ENCODE results near the gene CCNJL.
A peak's percentile ranks its signal among the peaks of the same experiment; 100 is the strongest.

CCNJL gene

GRCh38 chr5:160317434-160317833 is 5.1 kb upstream of the CCNJL start:
- no peak overlapping the region for H4K91ac ChIP-seq (ENCODE audit: low read depth, low read length, poor library complexity)
- no peak overlapping the region for H3K9ac ChIP-seq (ENCODE audit: low read depth, low read length, poor library complexity)
- H3K9me3 ChIP-seq (replicated peaks in 1 of 2; ENCODE audit: control insufficient read depth in 2 of 2, insufficient read depth in 1 of 2, low read depth in 1 of 2, low read length in 2 of 2): no peaks in the 10 kb centered on the region
- no peak overlapping the region for H2BK5ac ChIP-seq (ENCODE audit: low read length)
- H3K23ac ChIP-seq (ENCODE audit: low read depth, low read length, poor library complexity): no peak overlapping the region
- no peaks in the 10 kb centered on the region for H3K79me1 ChIP-seq (ENCODE audit: low read depth, low read length)
- no peak overlapping the region for H3K4me3 ChIP-seq (ENCODE audit: low read length in 2 of 2)
- no peak overlapping the region for H3K4me2 ChIP-seq (ENCODE audit: insufficient read depth, low read length, poor library complexity, severe bottlenecking)
- no peak overlapping the region for H2AK5ac ChIP-seq (ENCODE audit: low read depth, low read length)
- H2BK12ac ChIP-seq (ENCODE audit: low read length): no peak overlapping the region
- no peak overlapping the region for H2AFZ ChIP-seq (ENCODE audit: low read length)
- H2BK120ac ChIP-seq (ENCODE audit: low read depth, low read length): no peak overlapping the region
- H2BK15ac ChIP-seq (ENCODE audit: low read length): no peak overlapping the region
- DNase-seq (ENCODE audit: low spot score): no peak
- H3K27me3 ChIP-seq (ENCODE audit: control insufficient read depth in 3 of 3, insufficient read depth in 3 of 3, low read depth in 1 of 3, low read length in 3 of 3): no peaks in the 10 kb centered on the region
- H3K4me1 ChIP-seq (ENCODE audit: control insufficient read depth in 2 of 2, insufficient read depth in 1 of 2, low read depth in 1 of 2, low read length in 2 of 2): peaks cover 5% of the 10 kb centered on the region in 2 donors
- no peak overlapping the region for H3K27ac ChIP-seq (replicated peaks; ENCODE audit: low read length)
- H3K4ac ChIP-seq (ENCODE audit: low read length): no peak overlapping the region
- H4K8ac ChIP-seq (ENCODE audit: low read depth, low read length): no peak overlapping the region
- no peaks in the 10 kb centered on the region for H3K36me3 ChIP-seq (replicated peaks in 1 of 2; ENCODE audit: control insufficient read depth in 2 of 2, insufficient read depth in 2 of 2, low read length in 2 of 2)
- no peak overlapping the region for H3K14ac ChIP-seq (ENCODE audit: low read length)
- no CpG with 5 or more reads among the region's 5 CpGs for WGBS, 2 donors (ENCODE audit: extremely low coverage in 2 of 2, insufficient read length in 2 of 2, insufficient replicate concordance in 1 of 2)
- H3K18ac ChIP-seq (ENCODE audit: low read length): no peak overlapping the region

- Histone ChIP-seq H3K9ac (ENCODE audit: low read depth, low read length, poor library complexity) (no peak overlapping the region), H3K36me3 (replicated peaks in 1 of 2; ENCODE audit: control insufficient read depth in 2 of 2, insufficient read depth in 2 of 2, low read length in 2 of 2) (no peaks in the 10 kb centered on the region), H2AFZ (ENCODE audit: low read length) (peak overlapping the region; percentile 70), H3K4me1 (ENCODE audit: control insufficient read depth in 2 of 2, insufficient read depth in 1 of 2, low read depth in 1 of 2, low read length in 2 of 2) (peaks cover 2 to 7% of the 10 kb centered on the region in 2 donors), H2BK12ac (ENCODE audit: low read length) (no peak overlapping the region), H2BK15ac (ENCODE audit: low read length) (no peak overlapping the region), H3K18ac (ENCODE audit: low read length) (no peak overlapping the region), H3K27ac (replicated peaks; ENCODE audit: low read length) (no peak overlapping the region), H3K27me3 (ENCODE audit: control insufficient read depth in 3 of 3, insufficient read depth in 3 of 3, low read depth in 1 of 3, low read length in 3 of 3) (no peaks in the 10 kb centered on the region), H2BK120ac (ENCODE audit: low read depth, low read length) (no peak overlapping the region), H3K4ac (ENCODE audit: low read length) (no peak overlapping the region), H2AK5ac (ENCODE audit: low read depth, low read length) (no peak overlapping the region), H3K23ac (ENCODE audit: low read depth, low read length, poor library complexity) (no peak overlapping the region), H3K79me1 (ENCODE audit: low read depth, low read length) (peaks cover 2% of the 10 kb centered on the region), H4K91ac (ENCODE audit: low read depth, low read length, poor library complexity) (no peak overlapping the region), H3K4me2 (ENCODE audit: insufficient read depth, low read length, poor library complexity, severe bottlenecking) (no peak overlapping the region), H4K8ac (ENCODE audit: low read depth, low read length) (no peak overlapping the region), H3K14ac (ENCODE audit: low read length) (no peak overlapping the region), H3K4me3 (ENCODE audit: low read length in 2 of 2) (no peak overlapping the region), H3K9me3 (replicated peaks in 1 of 2; ENCODE audit: control insufficient read depth in 2 of 2, insufficient read depth in 1 of 2, low read depth in 1 of 2, low read length in 2 of 2) (no peaks in the 10 kb centered on the region), H2BK5ac (ENCODE audit: low read length) (no peak overlapping the region)
- WGBS, 2 donors (ENCODE audit: extremely low coverage in 2 of 2, insufficient read length in 2 of 2, insufficient replicate concordance in 1 of 2): no CpG with 5 or more reads among the region's 1 CpG
- no peak for DNase-seq (ENCODE audit: low spot score)
These were observed 3.6 kb upstream of the CCNJL start for GRCh38 chr5:160315968-160316367.

- Histone ChIP-seq H4K8ac (ENCODE audit: low read depth, low read length) (no peak overlapping the region), H3K79me1 (ENCODE audit: low read depth, low read length) (peaks cover 2% of the 10 kb centered on the region), H3K27ac (replicated peaks; ENCODE audit: low read length) (no peak overlapping the region), H2BK120ac (ENCODE audit: low read depth, low read length) (no peak overlapping the region), H3K18ac (ENCODE audit: low read length) (no peak overlapping the region), H3K9ac (ENCODE audit: low read depth, low read length, poor library complexity) (no peak overlapping the region), H2BK12ac (ENCODE audit: low read length) (no peak overlapping the region), H3K23ac (ENCODE audit: low read depth, low read length, poor library complexity) (no peak overlapping the region), H2AK5ac (ENCODE audit: low read depth, low read length) (no peak overlapping the region), H3K27me3 (ENCODE audit: control insufficient read depth in 3 of 3, insufficient read depth in 3 of 3, low read depth in 1 of 3, low read length in 3 of 3) (no peaks in the 10 kb centered on the region), H3K4me1 (ENCODE audit: control insufficient read depth in 2 of 2, insufficient read depth in 1 of 2, low read depth in 1 of 2, low read length in 2 of 2) (peaks cover 4 to 10% of the 10 kb centered on the region in 2 donors), H3K36me3 (replicated peaks in 1 of 2; ENCODE audit: control insufficient read depth in 2 of 2, insufficient read depth in 2 of 2, low read length in 2 of 2) (peaks cover 9 to 25% of the 10 kb centered on the region in 2 donors), H2AFZ (ENCODE audit: low read length) (peak overlapping the region; percentile 99), H2BK5ac (ENCODE audit: low read length) (no peak overlapping the region), H3K4me2 (ENCODE audit: insufficient read depth, low read length, poor library complexity, severe bottlenecking) (peak overlapping the region; percentile 75), H3K9me3 (replicated peaks in 1 of 2; ENCODE audit: control insufficient read depth in 2 of 2, insufficient read depth in 1 of 2, low read depth in 1 of 2, low read length in 2 of 2) (no peaks in the 10 kb centered on the region), H4K91ac (ENCODE audit: low read depth, low read length, poor library complexity) (no peak overlapping the region), H3K4me3 (ENCODE audit: low read length in 2 of 2) (peak overlapping the region; percentile 83 to 92), H3K4ac (ENCODE audit: low read length) (no peak overlapping the region), H2BK15ac (ENCODE audit: low read length) (no peak overlapping the region), H3K14ac (ENCODE audit: low read length) (no peak overlapping the region)
- WGBS, 2 donors (ENCODE audit: extremely low coverage in 2 of 2, insufficient read length in 2 of 2, insufficient replicate concordance in 1 of 2): no CpG with 5 or more reads among the region's 8 CpGs
- no peak for DNase-seq (ENCODE audit: low spot score)
These were observed 780 bp upstream of the CCNJL start for GRCh38 chr5:160312960-160313727.

- no peak overlapping the region for H2BK120ac ChIP-seq (ENCODE audit: low read depth, low read length)
- H3K4me3 ChIP-seq (ENCODE audit: low read length in 2 of 2): peak overlapping the region; percentile 92 to 97
- H3K79me1 ChIP-seq (ENCODE audit: low read depth, low read length): peaks cover 4% of the 10 kb centered on the region
- peaks cover 12 to 39% of the 10 kb centered on the region in 2 donors for H3K36me3 ChIP-seq (replicated peaks in 1 of 2; ENCODE audit: control insufficient read depth in 2 of 2, insufficient read depth in 2 of 2, low read length in 2 of 2)
- H4K91ac ChIP-seq (ENCODE audit: low read depth, low read length, poor library complexity): no peak overlapping the region
- DNase-seq (ENCODE audit: low spot score): no peak
- peak overlapping the region; percentile 100 for H3K18ac ChIP-seq (ENCODE audit: low read length)
- peak overlapping the region; percentile 85 for H3K14ac ChIP-seq (ENCODE audit: low read length)
- H3K23ac ChIP-seq (ENCODE audit: low read depth, low read length, poor library complexity): peak overlapping the region; percentile 90
- H3K4me2 ChIP-seq (ENCODE audit: insufficient read depth, low read length, poor library complexity, severe bottlenecking): peak overlapping the region; percentile 64
- H3K9ac ChIP-seq (ENCODE audit: low read depth, low read length, poor library complexity): peak overlapping the region; percentile 98
- H2BK15ac ChIP-seq (ENCODE audit: low read length): peak overlapping the region; percentile 76
- peaks cover 4 to 10% of the 10 kb centered on the region in 2 donors for H3K4me1 ChIP-seq (ENCODE audit: control insufficient read depth in 2 of 2, insufficient read depth in 1 of 2, low read depth in 1 of 2, low read length in 2 of 2)
- H3K9me3 ChIP-seq (replicated peaks in 1 of 2; ENCODE audit: control insufficient read depth in 2 of 2, insufficient read depth in 1 of 2, low read depth in 1 of 2, low read length in 2 of 2): no peaks in the 10 kb centered on the region
- H3K4ac ChIP-seq (ENCODE audit: low read length): no peak overlapping the region
- WGBS, 2 donors (ENCODE audit: extremely low coverage in 2 of 2, insufficient read length in 2 of 2, insufficient replicate concordance in 1 of 2): no CpG with 5 or more reads among the region's 45 CpGs
- H2BK12ac ChIP-seq (ENCODE audit: low read length): peak overlapping the region; percentile 30
- peak overlapping the region; percentile 99 for H2AFZ ChIP-seq (ENCODE audit: low read length)
- peak overlapping the region; percentile 84 for H2BK5ac ChIP-seq (ENCODE audit: low read length)
- H3K27me3 ChIP-seq (ENCODE audit: control insufficient read depth in 3 of 3, insufficient read depth in 3 of 3, low read depth in 1 of 3, low read length in 3 of 3): no peaks in the 10 kb centered on the region
- H2AK5ac ChIP-seq (ENCODE audit: low read depth, low read length): peak overlapping the region; percentile 23
- H3K27ac ChIP-seq (replicated peaks; ENCODE audit: low read length): peak overlapping the region; percentile 64
- H4K8ac ChIP-seq (ENCODE audit: low read depth, low read length): no peak overlapping the region
These were observed 752 bp downstream of the CCNJL start for GRCh38 chr5:160311491-160312133.
